H1 (cell line): ENCODE measurements around the gene COX5A. TPM values are rescaled to one million over a fixed set of nuclear protein-coding genes. Genes with fewer than 3 reads are reported as not detected.

Source experiments
- ASH2L ChIP-seq: fragments of 200-600, 300-600 bp; sonication (generic); IDR thresholded peaks from one replicate; pipeline ENCODE4 v1.7.1; 2017; ENCODE audit warnings: low read length
- ATF3 ChIP-seq: IDR thresholded peaks from 2 replicates; pipeline ENCODE4 v1.6.1; 2011; ENCODE audit warnings: low read depth, mild to moderate bottlenecking, low read length; ENCODE audit not compliant: insufficient read depth
- BRCA1 ChIP-seq: IDR thresholded peaks from 2 replicates; pipeline ENCODE4 v1.6.1; 2012; ENCODE audit warnings: low read depth, low read length, improper control_type of control experiment
- CREB1 ChIP-seq: IDR thresholded peaks from 2 replicates; pipeline ENCODE4 v1.6.1; 2012; ENCODE audit warnings: inconsistent platforms
- CTCF ChIP-seq, 3 experiments: IDR thresholded peaks; 1 replicate in 2 of 3; 2 replicates in 1 of 3; pipeline versions ENCODE4 v1.5.1 to v1.6.1; 2011; ENCODE audit warnings: low read length in 3 of 3, mild to moderate bottlenecking in 3 of 3, inconsistent platforms in 2 of 3, low read depth in 1 of 3, moderate library complexity in 1 of 3; ENCODE audit not compliant: insufficient read depth in 1 of 3; ENCODE audit errors: control extremely low read depth in 1 of 3
- E2F6 ChIP-seq: IDR thresholded peaks from 2 replicates; pipeline ENCODE4 v1.6.1; 2012; ENCODE audit warnings: inconsistent platforms
- EZH2 ChIP-seq: fragments of 200-600 bp; sonication (generic); IDR thresholded peaks from 2 replicates; pipeline ENCODE4 v1.7.1; 2012; ENCODE audit warnings: low read depth, mild to moderate bottlenecking, moderate library complexity, low read length, inconsistent platforms; ENCODE audit not compliant: severe bottlenecking
- GTF2F1 ChIP-seq: IDR thresholded peaks from 2 replicates; pipeline ENCODE4 v1.6.1; 2012; ENCODE audit warnings: low read depth, low read length, improper control_type of control experiment, borderline replicate concordance
- JUND ChIP-seq: IDR thresholded peaks from 2 replicates; pipeline ENCODE4 v1.6.1; 2011; ENCODE audit warnings: mild to moderate bottlenecking, improper control_type of control experiment, low read length
- KDM1A ChIP-seq: fragments of 200-600, 300-600 bp; sonication (generic); IDR thresholded peaks from 2 replicates; pipeline ENCODE4 v1.7.1; 2016; ENCODE audit warnings: mild to moderate bottlenecking, low read length, borderline replicate concordance
- RAD21 ChIP-seq, 2 experiments: IDR thresholded peaks in 1 of 2; conservative IDR thresholded peaks in 1 of 2; 2 replicates each; pipeline ENCODE4 v1.6.1; 2011; ENCODE audit warnings: low read depth in 2 of 2, low read length in 2 of 2, improper control_type of control experiment in 1 of 2, inconsistent platforms in 1 of 2, mild to moderate bottlenecking in 1 of 2, moderate library complexity in 1 of 2
- SIN3A ChIP-seq, 2 experiments: IDR thresholded peaks in 1 of 2; conservative IDR thresholded peaks in 1 of 2; 2 replicates each; pipeline ENCODE4 v1.6.1; 2011 to 2012; ENCODE audit warnings: low read length in 2 of 2, improper control_type of control experiment in 1 of 2, low read depth in 1 of 2, mild to moderate bottlenecking in 1 of 2
- SIRT6 ChIP-seq: IDR thresholded peaks from one replicate; pipeline ENCODE4 v1.7.1; 2012; ENCODE audit warnings: low read length, inconsistent platforms
- SP1 ChIP-seq: IDR thresholded peaks from 2 replicates; pipeline ENCODE4 v1.6.1; 2011; ENCODE audit warnings: low read depth, low read length
- SUZ12 ChIP-seq: fragments of 200-600 bp; sonication (generic); IDR thresholded peaks from 2 replicates; pipeline ENCODE4 v1.6.1; 2012; ENCODE audit warnings: mild to moderate bottlenecking, inconsistent platforms, low read length, moderate library complexity, mixed read lengths
- TCF12 ChIP-seq: IDR thresholded peaks from 2 replicates; pipeline ENCODE4 v1.6.1; 2011; ENCODE audit warnings: low read depth, mild to moderate bottlenecking, low read length
- YY1 ChIP-seq: IDR thresholded peaks from 2 replicates; pipeline ENCODE4 v1.6.1; 2011; ENCODE audit warnings: low read depth, mild to moderate bottlenecking, low read length
- ZNF274 ChIP-seq: IDR thresholded peaks from 2 replicates; pipeline ENCODE4 v1.7.0; 2012; ENCODE audit warnings: low read length, borderline replicate concordance; ENCODE audit errors: extremely low read depth
- polyA plus RNA-seq, 7 experiments: library from polyadenylated mRNA; depleted of rRNA in 3 of 7; stranded (reverse) in 5 of 7; unstranded in 2 of 7; fragments of >200 nt in 5 of 7; fragments of 200-250 nt in 2 of 7; gene quantifications; 1 replicate in 5 of 7; 2 replicates in 1 of 7; 4 replicates in 1 of 7; pipeline versions ENCODE4 v1.2.1 to v1.2.3, GENCODE V29; 2011 to 2013; ENCODE audit warnings: missing spikeins in 2 of 7, mixed read lengths in 2 of 7
- total RNA-seq: library from RNA; stranded (reverse); fragmentation: NEBNext Ultra II Directional; extraction: Animal tissue kit (Norgen Biotek cat#: 25700); gene quantifications from 2 replicates; pipeline ENCODE4 v1.2.1, GENCODE V29; 2021

The COX5A gene
- total and polyA plus RNA-seq, 2 of the 8 experiments (the other 6 are each of a cell fraction or from before 2014, with no cell fraction given) = 270 to 367 TPM

- TF ChIP-seq CTCF (IDR thresholded peaks at IDR 0.05; ENCODE audit: control extremely low read depth in 1 of 3, insufficient read depth in 1 of 3, low read depth in 1 of 3, low read length in 3 of 3) (no peak), ZNF274 (no peak), YY1 (peak; percentile 95), JUND (no peak), ASH2L (peak; percentile 96), GTF2F1 (no peak), BRCA1 (no peak), EZH2 (no peak), SIRT6 (no peak), ATF3 (no peak), TCF12 (no peak), CREB1 (peak; percentile 84), SP1 (no peak), RAD21 (IDR thresholded peaks at IDR 0.05 in 1 of 2, conservative IDR thresholded peaks at IDR 0.05 in 1 of 2; ENCODE audit: low read depth in 2 of 2, low read length in 2 of 2) (no peak), E2F6 (peak; percentile 64; the same call in 1 of the 2 replicates), KDM1A (peak; percentile 88; the same call in 1 of the 2 replicates), SIN3A (conservative IDR thresholded peaks at IDR 0.05 in 1 of 2, IDR thresholded peaks at IDR 0.05 in 1 of 2; ENCODE audit: low read depth in 1 of 2, low read length in 2 of 2) (peak in 1 of 2 experiments; percentile 83; a peak in 2 of 4 replicates), SUZ12 (no peak)
These were observed 47.8 kb downstream of the COX5A start, which contains the start of gene MPI (continued) for GRCh38 chr15:74889883-74890664.
